Panc1 (cell line): Measurements from ENCODE around the gene ATP6V0D1. TPM values are rescaled to one million over a fixed set of nuclear protein-coding genes. Genes with fewer than 3 reads are reported as not detected.

Experiments
- ATAC-seq: fragments of 200-7000 bp; cut with Tn5 transposase; 2 replicates; pipeline ENCODE4 v1.9.1; 2020; ENCODE audit warnings: mild to moderate bottlenecking, moderate library complexity
- BruUV-seq: library from RNA; stranded (reverse); fragments of 400-500 nt; replicated peaks from 2 replicates; lab custom pipeline; 2021; lab: Mats Ljungman, UMichigan
- CTCF ChIA-PET: fragments of 300-600 bp; sonication (Branson Sonifier 250); formaldehyde crosslinking; loops from one replicate; lab custom pipeline; 2022; ENCODE audit warnings: antibody characterized with exemption; lab: Charles Lee
- POLR2A ChIA-PET: fragments of 300-600 bp; sonication (Branson Sonifier 250); formaldehyde crosslinking; loops from one replicate; lab custom pipeline; 2022; ENCODE audit warnings: antibody characterized with exemption; lab: Charles Lee
- DNase-seq: peaks from one replicate; pipeline ENCODE4 v3.0.0-alpha.2; 2010; ENCODE audit warnings: low read depth, low spot score
- H3K27ac ChIP-seq: 2 replicates; pipeline ENCODE4 v1.5.1; 2011; ENCODE audit warnings: mild to moderate bottlenecking, low read length, inconsistent platforms
- H3K27me3 ChIP-seq: fragments of 200-500 bp; sonication (Bioruptor generic); 2 replicates; pipeline ENCODE4 v1.6.0; 2014; ENCODE audit warnings: low read length, inconsistent platforms; ENCODE audit not compliant: control insufficient read depth, insufficient read depth
- H3K36me3 ChIP-seq: fragments of 200-500 bp; sonication (Bioruptor generic); 2 replicates; pipeline ENCODE4 v1.5.1; 2014; ENCODE audit warnings: inconsistent platforms, mild to moderate bottlenecking, low read length, moderate library complexity; ENCODE audit not compliant: control insufficient read depth, insufficient read depth
- H3K4me1 ChIP-seq: 2 replicates; pipeline ENCODE4 v1.5.1; 2011; ENCODE audit warnings: inconsistent platforms, mild to moderate bottlenecking, low read length, moderate library complexity; ENCODE audit not compliant: control insufficient read depth, insufficient read depth
- H3K4me3 ChIP-seq, 2 experiments: 2 replicates each; pipeline ENCODE4 v1.5.1; 2011 to 2012; ENCODE audit warnings: low read depth in 2 of 2, low read length in 2 of 2, mild to moderate bottlenecking in 2 of 2, inconsistent platforms in 1 of 2, moderate library complexity in 1 of 2
- H3K9me3 ChIP-seq: fragments of 200-500 bp; sonication (Bioruptor generic); 2 replicates; pipeline ENCODE4 v1.5.1; 2014; ENCODE audit warnings: low read depth, mild to moderate bottlenecking, inconsistent platforms, low read length, moderate library complexity; ENCODE audit not compliant: control insufficient read depth, insufficient read depth
- POLR2AphosphoS5 ChIP-seq: IDR thresholded peaks from 2 replicates; pipeline ENCODE4 v1.6.1; 2012; ENCODE audit warnings: mild to moderate bottlenecking, low read depth, low read length, moderate library complexity
- SIN3A ChIP-seq: IDR thresholded peaks from 2 replicates; pipeline ENCODE4 v1.6.1; 2012; ENCODE audit warnings: low read depth, mild to moderate bottlenecking, low read length, moderate library complexity, borderline replicate concordance; ENCODE audit not compliant: insufficient read depth
- TCF7L2 ChIP-seq: IDR thresholded peaks from 2 replicates; pipeline ENCODE4 v1.6.1; 2011; ENCODE audit warnings: mild to moderate bottlenecking, low read depth, low read length, inconsistent platforms
- in situ Hi-C: cut with HindIII; loops from 2 replicates; pipeline ENCODE4 v1.10.0; 2016; ENCODE audit warnings: low sequenced_read_pairs, low pct_unique_long_range_greater_than_20kb
- intact Hi-C: fragments of 100-400 bp; cut with micrococcal nuclease; formaldehyde crosslinking; loops from one replicate; pipeline ENCODE4 v1.10.0; 2022; ENCODE audit not compliant: unreplicated experiment
- total RNA-seq: library from RNA; stranded (reverse); gene quantifications from one replicate; pipeline ENCODE4 v1.2.1, GENCODE V29; 2021; ENCODE audit not compliant: unreplicated experiment
- TF ChIP-seq, protein P1 (sequence below), 2 experiments: IDR thresholded peaks; 2 replicates each; pipeline ENCODE4 v1.6.1; 2011 to 2012; ENCODE audit warnings: low read depth in 2 of 2, control low read depth in 1 of 2, low read length in 1 of 2, mild to moderate bottlenecking in 1 of 2, moderate library complexity in 1 of 2; ENCODE audit not compliant: insufficient read depth in 1 of 2
- TF ChIP-seq, protein P2 (sequence below): fragments of 450-650 bp; IDR thresholded peaks from 2 replicates; pipeline ENCODE4 v1.5.1; 2017; ENCODE audit warnings: mild to moderate bottlenecking

The ATP6V0D1 gene
- total RNA-seq, 1 experiment from 2014 or later: 70.8 TPM

DNA sequence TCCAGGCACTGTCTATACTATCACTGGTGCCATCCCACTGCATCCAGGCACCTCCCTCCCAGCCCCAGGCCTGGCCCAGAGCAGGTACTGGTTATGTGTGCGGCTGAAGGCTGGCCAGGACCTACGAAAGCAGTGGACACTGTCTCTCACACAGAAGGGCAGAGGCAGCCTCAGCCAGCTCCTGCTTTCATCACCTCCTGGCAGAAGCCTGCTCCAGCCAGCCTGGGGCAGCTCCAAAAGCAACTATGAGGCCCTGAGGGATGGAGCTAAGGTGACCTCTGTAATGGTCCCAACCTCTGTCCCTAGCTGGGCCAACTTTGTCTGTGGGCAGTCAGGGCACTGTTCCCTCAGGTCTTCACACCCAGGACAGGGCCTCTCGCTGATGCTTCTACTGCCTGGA, 31.2 kb downstream of the ATP6V0D1 start:
- Histone ChIP-seq H3K4me1 (no peaks in the 10 kb centered on the region), H3K4me3 (no peak overlapping the region), H3K36me3 (no peaks in the 10 kb centered on the region), H3K9me3 (no peaks in the 10 kb centered on the region), H3K27ac (no peak overlapping the region), H3K27me3 (no peaks in the 10 kb centered on the region)
- DNase-seq (no peak), ATAC-seq (no peak)
- in situ Hi-C loops: no loop called here
- intact Hi-C loops: no loop called here
- BruUV-seq: no TSS peak
- ChIA-PET POLR2A (no interaction called here), CTCF (no interaction called here)
- TF ChIP-seq TCF7L2: no peak
- TF ChIP-seq, protein P1, sequence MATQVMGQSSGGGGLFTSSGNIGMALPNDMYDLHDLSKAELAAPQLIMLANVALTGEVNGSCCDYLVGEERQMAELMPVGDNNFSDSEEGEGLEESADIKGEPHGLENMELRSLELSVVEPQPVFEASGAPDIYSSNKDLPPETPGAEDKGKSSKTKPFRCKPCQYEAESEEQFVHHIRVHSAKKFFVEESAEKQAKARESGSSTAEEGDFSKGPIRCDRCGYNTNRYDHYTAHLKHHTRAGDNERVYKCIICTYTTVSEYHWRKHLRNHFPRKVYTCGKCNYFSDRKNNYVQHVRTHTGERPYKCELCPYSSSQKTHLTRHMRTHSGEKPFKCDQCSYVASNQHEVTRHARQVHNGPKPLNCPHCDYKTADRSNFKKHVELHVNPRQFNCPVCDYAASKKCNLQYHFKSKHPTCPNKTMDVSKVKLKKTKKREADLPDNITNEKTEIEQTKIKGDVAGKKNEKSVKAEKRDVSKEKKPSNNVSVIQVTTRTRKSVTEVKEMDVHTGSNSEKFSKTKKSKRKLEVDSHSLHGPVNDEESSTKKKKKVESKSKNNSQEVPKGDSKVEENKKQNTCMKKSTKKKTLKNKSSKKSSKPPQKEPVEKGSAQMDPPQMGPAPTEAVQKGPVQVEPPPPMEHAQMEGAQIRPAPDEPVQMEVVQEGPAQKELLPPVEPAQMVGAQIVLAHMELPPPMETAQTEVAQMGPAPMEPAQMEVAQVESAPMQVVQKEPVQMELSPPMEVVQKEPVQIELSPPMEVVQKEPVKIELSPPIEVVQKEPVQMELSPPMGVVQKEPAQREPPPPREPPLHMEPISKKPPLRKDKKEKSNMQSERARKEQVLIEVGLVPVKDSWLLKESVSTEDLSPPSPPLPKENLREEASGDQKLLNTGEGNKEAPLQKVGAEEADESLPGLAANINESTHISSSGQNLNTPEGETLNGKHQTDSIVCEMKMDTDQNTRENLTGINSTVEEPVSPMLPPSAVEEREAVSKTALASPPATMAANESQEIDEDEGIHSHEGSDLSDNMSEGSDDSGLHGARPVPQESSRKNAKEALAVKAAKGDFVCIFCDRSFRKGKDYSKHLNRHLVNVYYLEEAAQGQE (IDR thresholded peaks at IDR 0.05; ENCODE audit: insufficient read depth in 1 of 2, low read depth in 2 of 2, low read length in 1 of 2): no peak
- TF ChIP-seq SIN3A: no peak
- no peak for TF ChIP-seq POLR2AphosphoS5
- TF ChIP-seq, protein P2, sequence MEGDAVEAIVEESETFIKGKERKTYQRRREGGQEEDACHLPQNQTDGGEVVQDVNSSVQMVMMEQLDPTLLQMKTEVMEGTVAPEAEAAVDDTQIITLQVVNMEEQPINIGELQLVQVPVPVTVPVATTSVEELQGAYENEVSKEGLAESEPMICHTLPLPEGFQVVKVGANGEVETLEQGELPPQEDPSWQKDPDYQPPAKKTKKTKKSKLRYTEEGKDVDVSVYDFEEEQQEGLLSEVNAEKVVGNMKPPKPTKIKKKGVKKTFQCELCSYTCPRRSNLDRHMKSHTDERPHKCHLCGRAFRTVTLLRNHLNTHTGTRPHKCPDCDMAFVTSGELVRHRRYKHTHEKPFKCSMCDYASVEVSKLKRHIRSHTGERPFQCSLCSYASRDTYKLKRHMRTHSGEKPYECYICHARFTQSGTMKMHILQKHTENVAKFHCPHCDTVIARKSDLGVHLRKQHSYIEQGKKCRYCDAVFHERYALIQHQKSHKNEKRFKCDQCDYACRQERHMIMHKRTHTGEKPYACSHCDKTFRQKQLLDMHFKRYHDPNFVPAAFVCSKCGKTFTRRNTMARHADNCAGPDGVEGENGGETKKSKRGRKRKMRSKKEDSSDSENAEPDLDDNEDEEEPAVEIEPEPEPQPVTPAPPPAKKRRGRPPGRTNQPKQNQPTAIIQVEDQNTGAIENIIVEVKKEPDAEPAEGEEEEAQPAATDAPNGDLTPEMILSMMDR: no peak

DNA sequence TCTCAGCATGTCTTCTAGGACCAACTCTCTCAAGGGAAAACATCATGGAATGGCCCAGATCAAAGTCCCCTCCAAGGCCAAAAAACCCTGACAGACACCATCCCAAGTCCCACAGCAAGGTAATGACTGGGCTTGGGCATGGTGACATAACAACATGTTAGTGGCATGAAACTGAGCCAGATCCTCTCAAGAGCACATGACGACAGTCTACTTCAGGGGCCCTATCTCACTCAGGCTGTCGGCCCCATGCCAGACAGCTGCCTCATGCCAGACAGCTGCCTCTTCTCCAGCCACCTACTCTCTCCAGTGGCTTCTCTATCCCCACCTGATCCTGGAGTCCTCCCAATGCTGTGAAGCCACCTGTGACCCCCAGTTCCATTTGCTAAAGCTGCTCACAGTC, 31.6 kb downstream of the ATP6V0D1 start:
- TF ChIP-seq, protein P2: no peak
- TF ChIP-seq TCF7L2: no peak
- no peak for TF ChIP-seq POLR2AphosphoS5
- intact Hi-C loops: no loop called here
- Histone ChIP-seq H3K4me3 (no peak overlapping the region), H3K36me3 (no peaks in the 10 kb centered on the region), H3K27me3 (no peaks in the 10 kb centered on the region), H3K27ac (no peak overlapping the region), H3K9me3 (no peaks in the 10 kb centered on the region), H3K4me1 (no peaks in the 10 kb centered on the region)
- CTCF ChIA-PET: no interaction called here
- POLR2A ChIA-PET: no interaction called here
- BruUV-seq: no TSS peak
- ATAC-seq (no peak), DNase-seq (no peak)
- in situ Hi-C loops: no loop called here
